Loucy (cell line): ENCODE results near the gene ADAT3.

Experiments used
- CTCF ChIP-seq: fragments of 200-600 bp; sonication (generic); conservative IDR thresholded peaks from 2 replicates; pipeline ENCODE4 v1.5.1; 2014; ENCODE audit warnings: mild to moderate bottlenecking, antibody characterized with exemption, low read length
- EZH2phosphoT487 ChIP-seq: fragments of 200-600 bp; IDR thresholded peaks from 2 replicates; pipeline ENCODE4 v1.6.1; 2018; ENCODE audit warnings: antibody characterized with exemption, mild to moderate bottlenecking, moderate library complexity, borderline replicate concordance

GRCh38 chr19:1942934-1943555, 37.8 kb downstream of the ADAT3 start:
- TF ChIP-seq CTCF (no peak), EZH2phosphoT487 (no peak)
